GM19372 (cell line): ENCODE results near the gene RNASE12.

Experiments used
- ATAC-seq: cut with Tn5 transposase; IDR thresholded peaks from one replicate; pipeline ENCODE4 v1.9.1; 2021; ENCODE audit warnings: mild to moderate bottlenecking, low read depth, moderate library complexity; ENCODE audit not compliant: unreplicated experiment

Gene RNASE12

DNA sequence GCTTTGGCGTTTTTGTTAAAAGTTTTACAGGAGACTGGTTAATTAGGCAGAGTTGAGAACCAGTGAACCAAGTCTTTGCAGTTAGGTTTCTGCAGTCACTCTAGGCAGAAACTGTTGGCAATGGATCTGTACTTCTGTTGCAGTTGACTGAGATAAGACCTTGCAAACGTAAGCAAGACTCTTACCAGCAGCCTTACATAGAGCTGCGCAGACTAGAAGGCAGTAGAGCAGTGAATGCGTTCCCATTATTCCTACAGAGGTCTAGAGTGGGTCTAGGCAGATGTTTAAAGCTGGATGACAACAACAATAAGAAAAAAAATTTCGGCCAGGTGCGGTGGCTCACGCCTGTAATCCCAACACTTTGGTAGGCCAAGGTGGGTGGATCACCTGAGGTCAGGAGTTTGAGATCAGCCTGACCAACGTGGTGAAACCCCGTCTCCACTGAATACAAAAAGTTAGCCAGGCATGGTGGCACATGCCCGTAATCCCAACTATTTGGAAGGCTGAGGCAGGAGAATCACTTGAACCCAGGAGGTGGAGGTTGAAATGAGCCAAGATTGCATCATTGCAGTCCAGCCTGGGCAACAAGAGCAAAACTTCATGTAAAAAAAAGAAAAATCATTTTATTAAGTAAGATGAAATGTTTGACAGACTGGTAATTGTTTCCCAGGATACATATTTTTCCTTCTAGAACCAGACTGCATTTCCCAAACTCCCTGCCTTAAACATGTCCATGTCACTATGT, 42.6 kb downstream of the RNASE12 start:
- ATAC-seq: no peak

DNA sequence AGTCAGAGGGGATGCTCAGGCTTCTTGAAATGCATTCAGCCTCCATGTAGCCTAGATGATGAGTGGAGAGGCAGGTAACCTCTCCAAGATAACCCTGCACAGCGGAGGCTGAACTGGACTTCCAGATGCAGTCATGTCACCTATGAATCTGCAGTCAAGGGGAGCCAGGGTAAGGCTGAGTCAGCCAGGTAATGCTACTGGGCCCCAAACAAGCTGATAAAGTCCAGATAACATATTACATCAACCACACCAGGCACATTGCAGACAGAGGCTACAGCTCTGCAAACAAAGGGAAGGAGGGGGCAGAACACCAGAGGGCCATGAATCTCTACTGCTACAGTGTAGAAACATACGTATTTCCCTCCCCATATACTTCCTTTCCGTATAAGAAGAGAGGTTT, 44.3 kb downstream of the RNASE12 start:
- no peak for ATAC-seq
